PC-9 (cell line): ENCODE results near the gene MEF2A. TPM values are rescaled to one million over a fixed set of nuclear protein-coding genes. Genes with fewer than 3 reads are reported as not detected.

ENCODE experiments used
- BruUV-seq: library from RNA; stranded (reverse); fragments of 400-500 nt; replicated peaks from 2 replicates; lab custom pipeline; 2021; lab: Mats Ljungman, UMichigan
- CTCF ChIA-PET: fragments of 300-600 bp; sonication (Branson Sonifier 250); formaldehyde crosslinking; loops from one replicate; lab custom pipeline; 2022; ENCODE audit warnings: antibody characterized with exemption; lab: Charles Lee
- POLR2A ChIA-PET: fragments of 300-600 bp; sonication (Branson Sonifier 250); formaldehyde crosslinking; loops from one replicate; lab custom pipeline; 2022; ENCODE audit warnings: antibody characterized with exemption; ENCODE audit not compliant: unreplicated experiment; lab: Charles Lee
- DNase-seq, 2 experiments: peaks; one replicate each; pipeline versions ENCODE4 v3.0.0 to v3.0.0-alpha.2; 2015 to 2022; ENCODE audit warnings: mixed read lengths in 1 of 2
- H2AFZ ChIP-seq: fragments of 200-600 bp; sonication (generic); 2 replicates; pipeline ENCODE4 v1.8.1; 2017; ENCODE audit warnings: antibody characterized with exemption
- H3F3A ChIP-seq: fragments of 200-600 bp; sonication (generic); 2 replicates; pipeline ENCODE4 v1.8.1; 2017; ENCODE audit warnings: antibody characterized with exemption, mild to moderate bottlenecking, low read depth; ENCODE audit not compliant: insufficient read depth
- H3K27ac ChIP-seq: fragments of 200-600 bp; sonication (generic); 2 replicates; pipeline ENCODE4 v1.6.1; 2016; ENCODE audit warnings: mixed run types
- H3K27me3 ChIP-seq: fragments of 200-600 bp; sonication (generic); 2 replicates; pipeline ENCODE4 v1.6.1; 2016; ENCODE audit warnings: low read depth, mixed run types; ENCODE audit not compliant: insufficient read depth
- H3K36me3 ChIP-seq: fragments of 200-600 bp; sonication (generic); 2 replicates; pipeline ENCODE4 v1.6.1; 2016; ENCODE audit warnings: low read depth, mixed run types
- H3K4me1 ChIP-seq: fragments of 200-600 bp; sonication (generic); replicated peaks from 2 replicates; pipeline ENCODE4 v1.6.1; 2016; ENCODE audit warnings: mixed run types; ENCODE audit not compliant: insufficient read depth
- H3K4me2 ChIP-seq: fragments of 200-600 bp; sonication (generic); 2 replicates; pipeline ENCODE4 v1.6.1; 2017; ENCODE audit warnings: mixed run types
- H3K4me3 ChIP-seq: fragments of 200-600 bp; sonication (generic); 2 replicates; pipeline ENCODE4 v1.6.1; 2016; ENCODE audit warnings: mixed run types
- H3K79me2 ChIP-seq: fragments of 200-600 bp; sonication (generic); 2 replicates; pipeline ENCODE4 v1.6.1; 2017; ENCODE audit warnings: low read depth, mixed run types
- H3K9me2 ChIP-seq: fragments of 200-600 bp; sonication (generic); 2 replicates; pipeline ENCODE4 v1.8.1; 2017; ENCODE audit warnings: mild to moderate bottlenecking; ENCODE audit not compliant: insufficient read depth
- H3K9me3 ChIP-seq: fragments of 200-600 bp; sonication (generic); 2 replicates; pipeline ENCODE4 v1.8.1; 2016; ENCODE audit warnings: low read depth; ENCODE audit not compliant: insufficient read depth
- H4K20me1 ChIP-seq: fragments of 200-600 bp; sonication (generic); 2 replicates; pipeline ENCODE4 v1.8.1; 2017; ENCODE audit not compliant: insufficient read depth
- EZH2 ChIP-seq: fragments of 200-600 bp; sonication (generic); IDR thresholded peaks from 2 replicates; pipeline ENCODE4 v1.8.0; 2017; ENCODE audit warnings: antibody characterized with exemption, low read depth
- intact Hi-C: fragments of 100-400 bp; cut with micrococcal nuclease; formaldehyde crosslinking; loops from one replicate; pipeline ENCODE4 v1.10.0; 2022; ENCODE audit not compliant: unreplicated experiment
- total RNA-seq: library from RNA; stranded (reverse); gene quantifications from 2 replicates; pipeline ENCODE4 v1.2.3, GENCODE V29; 2021
- TF ChIP-seq, protein P1 (sequence below): fragments of 200-600 bp; sonication (generic); conservative IDR thresholded peaks from 2 replicates; pipeline ENCODE4 v1.6.1; 2017; ENCODE audit warnings: mixed run types, antibody characterized with exemption, mild to moderate bottlenecking, moderate library complexity

Gene MEF2A
- total RNA-seq, 1 experiment from 2014 or later, result 31.8 TPM

DNA sequence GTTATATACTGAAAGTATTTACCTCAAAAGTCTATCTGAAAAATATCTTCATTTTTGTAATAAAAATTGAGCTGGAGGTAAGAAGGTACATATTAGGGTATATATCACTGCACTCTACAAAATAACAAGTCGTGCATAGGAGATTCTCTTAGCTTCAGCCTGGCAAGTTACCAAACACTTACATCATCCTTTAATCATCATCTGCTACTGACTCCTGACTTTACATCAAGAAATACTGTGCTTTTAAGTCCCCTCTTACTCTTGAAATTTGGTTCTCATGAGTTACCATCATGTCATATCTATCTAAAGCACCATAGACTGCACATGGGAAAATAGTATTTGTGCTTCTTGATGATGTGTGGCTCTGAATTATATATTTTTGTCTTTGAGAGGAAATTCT is 116.7 kb downstream of the MEF2A start:
- H3K79me2 ChIP-seq, result no peaks in the 10 kb centered on the region
- H3K36me3 ChIP-seq, result no peaks in the 10 kb centered on the region
- BruUV-seq, result no TSS peak
- CTCF ChIA-PET, result no interaction called here
- intact Hi-C loops, result no loop called here
- no peaks in the 10 kb centered on the region for H3K27me3 ChIP-seq
- POLR2A ChIA-PET, result no interaction called here
- H3K9me2 ChIP-seq, result no peaks in the 10 kb centered on the region
- no peaks in the 10 kb centered on the region for H3F3A ChIP-seq
- no peak overlapping the region for H3K4me2 ChIP-seq
- H2AFZ ChIP-seq, result no peak overlapping the region
- no peaks in the 10 kb centered on the region; the same call in 1 of the 2 replicates for H3K9me3 ChIP-seq
- no peak overlapping the region for H3K27ac ChIP-seq
- no peaks in the 10 kb centered on the region for H3K4me1 ChIP-seq
- TF ChIP-seq EZH2, result no peak
- TF ChIP-seq, protein P1, sequence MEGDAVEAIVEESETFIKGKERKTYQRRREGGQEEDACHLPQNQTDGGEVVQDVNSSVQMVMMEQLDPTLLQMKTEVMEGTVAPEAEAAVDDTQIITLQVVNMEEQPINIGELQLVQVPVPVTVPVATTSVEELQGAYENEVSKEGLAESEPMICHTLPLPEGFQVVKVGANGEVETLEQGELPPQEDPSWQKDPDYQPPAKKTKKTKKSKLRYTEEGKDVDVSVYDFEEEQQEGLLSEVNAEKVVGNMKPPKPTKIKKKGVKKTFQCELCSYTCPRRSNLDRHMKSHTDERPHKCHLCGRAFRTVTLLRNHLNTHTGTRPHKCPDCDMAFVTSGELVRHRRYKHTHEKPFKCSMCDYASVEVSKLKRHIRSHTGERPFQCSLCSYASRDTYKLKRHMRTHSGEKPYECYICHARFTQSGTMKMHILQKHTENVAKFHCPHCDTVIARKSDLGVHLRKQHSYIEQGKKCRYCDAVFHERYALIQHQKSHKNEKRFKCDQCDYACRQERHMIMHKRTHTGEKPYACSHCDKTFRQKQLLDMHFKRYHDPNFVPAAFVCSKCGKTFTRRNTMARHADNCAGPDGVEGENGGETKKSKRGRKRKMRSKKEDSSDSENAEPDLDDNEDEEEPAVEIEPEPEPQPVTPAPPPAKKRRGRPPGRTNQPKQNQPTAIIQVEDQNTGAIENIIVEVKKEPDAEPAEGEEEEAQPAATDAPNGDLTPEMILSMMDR, result no peak
- DNase-seq, result no peak
- H4K20me1 ChIP-seq, result no peaks in the 10 kb centered on the region; the same call in none of the 2 replicates
- no peak overlapping the region for H3K4me3 ChIP-seq

DNA sequence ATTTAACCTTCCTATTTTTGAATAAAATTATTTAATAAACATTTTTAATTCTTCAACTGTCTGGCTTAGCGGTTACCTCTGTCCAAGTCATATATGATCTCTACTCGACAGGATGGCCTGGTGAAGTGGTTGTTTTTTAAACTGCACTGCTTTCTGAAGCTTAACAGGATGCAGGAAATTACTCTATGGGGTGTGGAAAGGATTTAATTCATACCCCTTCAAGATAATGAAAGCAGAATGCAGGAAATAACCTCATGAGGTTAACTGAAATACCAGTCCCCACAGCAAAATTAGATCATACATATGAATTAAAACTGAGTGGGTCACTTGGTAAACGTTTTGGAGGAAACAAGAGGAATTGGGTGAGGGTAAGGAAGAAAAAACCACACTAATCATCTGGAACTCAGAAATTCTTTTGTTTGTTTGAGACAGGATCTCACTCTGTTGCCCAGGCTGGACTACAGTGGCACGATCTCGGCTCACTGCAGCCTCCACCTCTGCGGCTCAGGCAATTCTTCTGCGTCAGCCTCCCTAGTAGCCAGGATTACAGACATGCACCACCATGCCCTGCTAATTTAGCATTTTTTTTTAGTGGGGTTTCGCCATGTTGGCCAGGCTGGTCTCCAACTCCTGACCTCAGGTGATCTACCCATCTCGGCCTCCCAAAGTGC is 117.4 kb downstream of the MEF2A start:
- Histone ChIP-seq H2AFZ (no peak overlapping the region), H3K79me2 (no peaks in the 10 kb centered on the region), H3K27me3 (no peaks in the 10 kb centered on the region), H3K27ac (no peak overlapping the region), H3F3A (no peaks in the 10 kb centered on the region), H3K4me3 (no peak overlapping the region), H3K4me1 (no peaks in the 10 kb centered on the region), H3K4me2 (no peak overlapping the region), H3K36me3 (no peaks in the 10 kb centered on the region), H3K9me3 (no peaks in the 10 kb centered on the region; the same call in 1 of the 2 replicates), H3K9me2 (no peaks in the 10 kb centered on the region), H4K20me1 (no peaks in the 10 kb centered on the region; the same call in none of the 2 replicates)
- no peak for TF ChIP-seq EZH2
- TF ChIP-seq, protein P1, result no peak
- BruUV-seq, result no TSS peak
- ChIA-PET POLR2A (no interaction called here), CTCF (no interaction called here)
- DNase-seq, result no peak
- intact Hi-C loops, result no loop called here

DNA sequence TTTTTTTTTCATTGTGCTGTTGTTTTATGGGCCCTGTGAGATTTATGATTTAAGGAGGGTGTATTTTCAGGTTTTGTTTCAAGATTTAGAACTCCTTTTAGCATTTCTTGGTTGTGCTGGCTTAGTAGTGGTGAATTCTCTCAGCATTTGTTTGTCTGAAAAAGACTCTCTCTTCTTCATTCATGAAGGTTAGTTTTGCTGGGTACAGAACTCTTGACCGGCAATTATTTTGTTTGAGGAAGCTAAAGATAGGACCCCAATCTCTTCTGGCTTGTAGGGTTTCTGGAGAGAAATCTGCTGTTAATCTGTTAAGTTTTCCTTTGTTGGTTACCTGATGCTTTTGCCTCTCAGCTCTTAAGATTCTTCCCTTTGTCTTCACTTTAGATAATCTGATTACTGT is 120.5 kb downstream of the MEF2A start:
- DNase-seq, result no peak
- Histone ChIP-seq H3K4me2 (no peak overlapping the region), H3K27me3 (no peaks in the 10 kb centered on the region), H4K20me1 (no peaks in the 10 kb centered on the region; the same call in 1 of the 2 replicates), H2AFZ (no peak overlapping the region), H3F3A (no peaks in the 10 kb centered on the region), H3K36me3 (no peaks in the 10 kb centered on the region), H3K4me3 (no peak overlapping the region), H3K27ac (no peak overlapping the region), H3K79me2 (no peaks in the 10 kb centered on the region), H3K9me3 (no peaks in the 10 kb centered on the region; the same call in 1 of the 2 replicates), H3K4me1 (no peaks in the 10 kb centered on the region), H3K9me2 (no peaks in the 10 kb centered on the region)
- ChIA-PET CTCF (no interaction called here), POLR2A (no interaction called here)
- intact Hi-C loops, result no loop called here
- TF ChIP-seq, protein P1, result no peak
- no peak for TF ChIP-seq EZH2
- no TSS peak for BruUV-seq
